Ishikawa (cell line): ENCODE results near the gene ACLY.

Source experiments
- CEBPB ChIP-seq: IDR thresholded peaks from 2 replicates; pipeline ENCODE4 v1.6.1; 2012
- CREB1 ChIP-seq: IDR thresholded peaks from 2 replicates; pipeline ENCODE4 v1.6.1; 2012; ENCODE audit warnings: low read depth
- EP300 ChIP-seq: IDR thresholded peaks from 2 replicates; pipeline ENCODE4 v1.6.1; 2012; ENCODE audit warnings: borderline replicate concordance
- FOXM1 ChIP-seq: IDR thresholded peaks from 2 replicates; pipeline ENCODE4 v1.6.1; 2012; ENCODE audit warnings: low read depth, borderline replicate concordance
- NFIC ChIP-seq: IDR thresholded peaks from 2 replicates; pipeline ENCODE4 v1.6.1; 2012
- RAD21 ChIP-seq: IDR thresholded peaks from 2 replicates; pipeline ENCODE4 v1.6.1; 2012; ENCODE audit warnings: low read depth
- REST ChIP-seq: IDR thresholded peaks from 2 replicates; pipeline ENCODE4 v1.6.1; 2012; ENCODE audit warnings: low read depth, mild to moderate bottlenecking
- TAF1 ChIP-seq: IDR thresholded peaks from 2 replicates; pipeline ENCODE4 v1.6.1; 2012; ENCODE audit warnings: low read depth, mild to moderate bottlenecking
- TEAD4 ChIP-seq: IDR thresholded peaks from 2 replicates; pipeline ENCODE4 v1.6.1; 2012
- YY1 ChIP-seq: IDR thresholded peaks from 2 replicates; pipeline ENCODE4 v1.6.1; 2012; ENCODE audit warnings: low read depth
- ZBTB7A ChIP-seq: IDR thresholded peaks from 2 replicates; pipeline ENCODE4 v1.6.1; 2012; ENCODE audit warnings: low read depth
- TF ChIP-seq, protein P1 (sequence below): IDR thresholded peaks from 2 replicates; pipeline ENCODE4 v1.6.1; 2012

DNA sequence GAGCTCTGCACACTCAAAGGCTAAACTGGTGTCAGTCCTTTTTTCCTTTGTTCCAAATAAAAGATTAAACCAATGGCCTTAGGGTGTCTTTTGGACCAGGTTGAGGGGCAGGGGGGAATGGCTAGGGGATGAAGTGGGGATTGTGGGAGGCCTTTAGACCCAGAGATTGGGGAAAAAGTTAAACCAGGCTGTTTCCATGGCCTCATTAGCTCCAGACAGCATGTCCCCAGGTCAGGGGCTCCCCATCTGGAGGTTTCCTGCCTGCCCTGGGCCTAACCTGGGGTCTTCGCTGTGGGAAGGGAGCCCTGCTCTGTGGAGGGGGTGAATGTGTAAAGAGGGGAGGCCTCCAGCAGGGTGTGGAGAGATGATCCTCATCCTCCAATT lies 95.6 kb downstream of the ACLY start:
- TF ChIP-seq RAD21, result no peak
- TF ChIP-seq TAF1, result no peak
- no peak for TF ChIP-seq YY1
- TF ChIP-seq, protein P1, sequence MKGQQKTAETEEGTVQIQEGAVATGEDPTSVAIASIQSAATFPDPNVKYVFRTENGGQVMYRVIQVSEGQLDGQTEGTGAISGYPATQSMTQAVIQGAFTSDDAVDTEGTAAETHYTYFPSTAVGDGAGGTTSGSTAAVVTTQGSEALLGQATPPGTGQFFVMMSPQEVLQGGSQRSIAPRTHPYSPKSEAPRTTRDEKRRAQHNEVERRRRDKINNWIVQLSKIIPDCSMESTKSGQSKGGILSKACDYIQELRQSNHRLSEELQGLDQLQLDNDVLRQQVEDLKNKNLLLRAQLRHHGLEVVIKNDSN, result no peak
- TF ChIP-seq EP300, result no peak
- TF ChIP-seq ZBTB7A, result no peak
- TF ChIP-seq REST, result no peak
- no peak for TF ChIP-seq CREB1
- TF ChIP-seq CEBPB, result no peak
- TF ChIP-seq FOXM1, result no peak
- no peak for TF ChIP-seq TEAD4
- TF ChIP-seq NFIC, result no peak
